Endothelial cell of umbilical vein (primary cell): Measurements from ENCODE around the gene POU6F2. TPM values are rescaled to one million over a fixed set of nuclear protein-coding genes. Genes with fewer than 3 reads are reported as not detected.

Source experiments
- BruUV-seq: library from RNA; stranded (reverse); fragments of 400-500 nt; replicated peaks from 2 replicates; lab custom pipeline; 2021; lab: Mats Ljungman, UMichigan
- CTCF ChIA-PET: fragments of 300-600, 350-600 bp; sonication (Branson Sonifier 250); formaldehyde crosslinking; loops from one replicate; lab custom pipeline; 2021; ENCODE audit warnings: antibody characterized with exemption, inconsistent platforms; lab: Charles Lee
- POLR2A ChIA-PET: fragments of 300-600, 350-600 bp; sonication (Branson Sonifier 250); formaldehyde crosslinking; loops from one replicate; lab custom pipeline; 2021; ENCODE audit warnings: antibody characterized with exemption, inconsistent platforms; lab: Charles Lee
- DNase-seq: peaks from one replicate; pipeline ENCODE4 v3.0.0-alpha.2; 2011; ENCODE audit warnings: low read depth, low spot score
- FAIRE-seq: peaks from 2 replicates; lab custom pipeline; 2011; peaks lifted over from hg19 to GRCh38; lab: Jason Lieb, UNC
- H2AFZ ChIP-seq: 2 replicates; pipeline ENCODE4 v1.6.0; 2012; ENCODE audit warnings: low read depth, low read length, control low read depth, inconsistent platforms
- H3K27ac ChIP-seq: 2 replicates; pipeline ENCODE4 v1.5.1; 2011; ENCODE audit warnings: low read depth, mild to moderate bottlenecking, control low read depth, low read length, moderate library complexity; ENCODE audit not compliant: insufficient read depth
- H3K27me3 ChIP-seq, 2 experiments: 2 replicates each; pipeline versions ENCODE4 v1.6.0 to v1.6.1; 2011; ENCODE audit warnings: low read length in 2 of 2, mixed read lengths in 1 of 2; ENCODE audit not compliant: control insufficient read depth in 2 of 2, insufficient read depth in 2 of 2
- H3K36me3 ChIP-seq, 2 experiments: 2 replicates in 1 of 2; 3 replicates in 1 of 2; pipeline ENCODE4 v1.5.1; 2011; ENCODE audit warnings: low read length in 2 of 2, mild to moderate bottlenecking in 1 of 2, moderate library complexity in 1 of 2; ENCODE audit not compliant: control insufficient read depth in 2 of 2, insufficient read depth in 2 of 2; ENCODE audit errors: extremely low read depth in 1 of 2
- H3K4me1 ChIP-seq: 3 replicates; pipeline ENCODE4 v1.5.1; 2011; ENCODE audit warnings: mild to moderate bottlenecking, low read length; ENCODE audit not compliant: control insufficient read depth, insufficient read depth; ENCODE audit errors: extremely low read depth
- H3K4me2 ChIP-seq: 2 replicates; pipeline ENCODE4 v1.6.1; 2011; ENCODE audit warnings: low read length, control low read depth, mixed read lengths; ENCODE audit not compliant: insufficient read depth
- H3K4me3 ChIP-seq, 3 experiments: fragments of 200-600 bp in 1 of 3; sonication (generic), shearing (Covaris generic) in 1 of 3; replicated peaks in 1 of 3; 2 replicates each; pipeline ENCODE4 v1.5.1; 2011 to 2016; ENCODE audit warnings: control low read depth in 3 of 3, low read length in 3 of 3, mild to moderate bottlenecking in 2 of 3, inconsistent platforms in 1 of 3, low read depth in 1 of 3, moderate library complexity in 1 of 3; ENCODE audit not compliant: insufficient read depth in 1 of 3
- H3K79me2 ChIP-seq: 2 replicates; pipeline ENCODE4 v1.6.0; 2012; ENCODE audit warnings: low read length, inconsistent platforms; ENCODE audit not compliant: control insufficient read depth, insufficient read depth
- H3K9ac ChIP-seq: replicated peaks from 2 replicates; pipeline ENCODE3; 2011; ENCODE audit warnings: low read length, control low read depth; ENCODE audit not compliant: insufficient read depth; ENCODE audit errors: extremely low read depth
- H3K9me1 ChIP-seq: replicated peaks from 3 replicates; pipeline ENCODE4 v1.6.0; 2011; ENCODE audit warnings: mild to moderate bottlenecking, low read length; ENCODE audit not compliant: control insufficient read depth, insufficient read depth; ENCODE audit errors: extremely low read depth
- H3K9me3 ChIP-seq: replicated peaks from 2 replicates; pipeline ENCODE4 v1.5.1; 2012; ENCODE audit warnings: low read length, inconsistent platforms; ENCODE audit not compliant: control insufficient read depth, insufficient read depth
- H4K20me1 ChIP-seq: replicated peaks from 2 replicates; pipeline ENCODE3; 2011; ENCODE audit warnings: mild to moderate bottlenecking, low read length; ENCODE audit not compliant: control insufficient read depth, insufficient read depth; ENCODE audit errors: extremely low read depth
- EZH2 ChIP-seq: IDR thresholded peaks from 2 replicates; pipeline ENCODE4 v1.6.1; 2012; ENCODE audit warnings: borderline replicate concordance, low read depth, mild to moderate bottlenecking, moderate library complexity, low read length, inconsistent platforms; ENCODE audit not compliant: severe bottlenecking
- FOS ChIP-seq: IDR thresholded peaks from 2 replicates; pipeline ENCODE4 v1.6.1; 2011; ENCODE audit warnings: mild to moderate bottlenecking, low read length, moderate library complexity, borderline replicate concordance; ENCODE audit not compliant: insufficient read depth
- GATA2 ChIP-seq: IDR thresholded peaks from 2 replicates; pipeline ENCODE4 v1.7.0; 2011; ENCODE audit warnings: low read depth, mild to moderate bottlenecking, moderate library complexity, mixed read lengths, low read length; ENCODE audit not compliant: insufficient read length, insufficient read depth
- JUN ChIP-seq: IDR thresholded peaks from 2 replicates; pipeline ENCODE4 v1.6.1; 2011; ENCODE audit warnings: borderline replicate concordance, low read depth; ENCODE audit not compliant: insufficient read length, insufficient read depth
- MYC ChIP-seq: IDR thresholded peaks from one replicate; pipeline ENCODE4 v1.6.1; 2011; ENCODE audit warnings: mild to moderate bottlenecking, low read depth, low read length
- POLR2A ChIP-seq: IDR thresholded peaks from 2 replicates; pipeline ENCODE4 v1.6.1; 2012; ENCODE audit warnings: low read depth, mild to moderate bottlenecking, control low read depth, low read length
- POLR2AphosphoS5 ChIP-seq: IDR thresholded peaks from 2 replicates; pipeline ENCODE4 v1.6.1; 2012; ENCODE audit warnings: low read depth, mild to moderate bottlenecking, control low read depth, low read length, moderate library complexity; ENCODE audit not compliant: insufficient read depth
- dilution Hi-C: fragments of 300-500 bp; cut with MboI; formaldehyde crosslinking; loops from one replicate; pipeline ENCODE4 v1.15.0; 2019; ENCODE audit warnings: low sequenced_read_pairs; ENCODE audit not compliant: extremely low pct_ligation_motif_present
- intact Hi-C: fragments of 100-400 bp; cut with micrococcal nuclease; formaldehyde crosslinking; loops from one replicate; pipeline ENCODE4 v1.10.0; 2022
- polyA plus RNA-seq, 4 experiments: library from polyadenylated mRNA; depleted of rRNA in 3 of 4; stranded (reverse) in 3 of 4; unstranded in 1 of 4; fragments of >200 nt; gene quantifications; 2 replicates each; pipeline versions ENCODE4 v1.2.1 to v1.2.3, GENCODE V29; 2011 to 2012; ENCODE audit warnings: missing spikeins in 1 of 4
- total RNA-seq: library from RNA; stranded (reverse); gene quantifications from 2 replicates; pipeline ENCODE4 v1.2.3, GENCODE V29; 2021
- TF ChIP-seq, protein P1 (sequence below), 2 donors: IDR thresholded peaks; 1 replicate in 1 of 2; 2 replicates in 1 of 2; pipeline ENCODE4 v1.5.1; 2011; ENCODE audit warnings: low read length in 2 of 2, mild to moderate bottlenecking in 2 of 2, moderate library complexity in 2 of 2, control low read depth in 1 of 2, inconsistent platforms in 1 of 2, low read depth in 1 of 2; ENCODE audit not compliant: insufficient read depth in 1 of 2; ENCODE audit errors: extremely low read depth in 1 of 2
- TF ChIP-seq, protein P2 (sequence below): IDR thresholded peaks from 2 replicates; pipeline ENCODE4 v1.6.1; 2011; ENCODE audit not compliant: insufficient read depth, insufficient read length

POU6F2 gene
- total and polyA plus RNA-seq, 2 donors (not counting 3 experiments of a cell fraction or from before 2014, with no cell fraction given): 0.29 TPM; not detected in 1

DNA sequence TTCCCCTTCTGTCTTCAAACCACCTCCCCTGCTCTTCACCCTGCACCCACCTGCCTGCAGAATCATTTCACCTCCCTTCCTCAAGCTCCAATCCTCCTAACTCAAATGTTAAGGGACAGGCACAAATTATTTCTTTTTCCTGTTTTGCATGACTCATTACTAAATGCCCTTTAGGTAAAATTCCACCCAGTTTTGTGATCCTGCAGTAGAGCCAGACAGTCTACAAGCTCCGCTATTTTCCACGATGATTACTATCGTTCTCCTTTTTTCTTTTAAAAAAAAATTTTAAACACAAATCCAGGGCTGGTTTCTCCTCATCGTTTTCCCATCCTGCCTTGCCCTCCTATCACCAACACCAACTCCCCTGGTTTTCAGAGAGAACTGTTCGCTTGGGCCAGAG is 401.7 kb downstream of the POU6F2 start:
- CTCF ChIA-PET: no interaction called here
- intact Hi-C loops: no loop called here
- no peaks in the 10 kb centered on the region for H3K36me3 ChIP-seq
- dilution Hi-C loops: no loop called here
- no peaks in the 10 kb centered on the region for H3K9me1 ChIP-seq
- no peaks in the 10 kb centered on the region for H3K27me3 ChIP-seq
- DNase-seq (no peak), FAIRE-seq (no peak)
- H3K27ac ChIP-seq: no peak overlapping the region
- H3K4me3 ChIP-seq: no peak overlapping the region
- no peaks in the 10 kb centered on the region for H3K4me1 ChIP-seq
- H2AFZ ChIP-seq: no peak overlapping the region
- no peak overlapping the region for H3K4me2 ChIP-seq
- H3K9ac ChIP-seq: no peak overlapping the region
- TF ChIP-seq EZH2 (no peak), POLR2A (no peak), POLR2AphosphoS5 (no peak), MYC (no peak), JUN (no peak), GATA2 (no peak), FOS (no peak)
- TF ChIP-seq, protein P1, sequence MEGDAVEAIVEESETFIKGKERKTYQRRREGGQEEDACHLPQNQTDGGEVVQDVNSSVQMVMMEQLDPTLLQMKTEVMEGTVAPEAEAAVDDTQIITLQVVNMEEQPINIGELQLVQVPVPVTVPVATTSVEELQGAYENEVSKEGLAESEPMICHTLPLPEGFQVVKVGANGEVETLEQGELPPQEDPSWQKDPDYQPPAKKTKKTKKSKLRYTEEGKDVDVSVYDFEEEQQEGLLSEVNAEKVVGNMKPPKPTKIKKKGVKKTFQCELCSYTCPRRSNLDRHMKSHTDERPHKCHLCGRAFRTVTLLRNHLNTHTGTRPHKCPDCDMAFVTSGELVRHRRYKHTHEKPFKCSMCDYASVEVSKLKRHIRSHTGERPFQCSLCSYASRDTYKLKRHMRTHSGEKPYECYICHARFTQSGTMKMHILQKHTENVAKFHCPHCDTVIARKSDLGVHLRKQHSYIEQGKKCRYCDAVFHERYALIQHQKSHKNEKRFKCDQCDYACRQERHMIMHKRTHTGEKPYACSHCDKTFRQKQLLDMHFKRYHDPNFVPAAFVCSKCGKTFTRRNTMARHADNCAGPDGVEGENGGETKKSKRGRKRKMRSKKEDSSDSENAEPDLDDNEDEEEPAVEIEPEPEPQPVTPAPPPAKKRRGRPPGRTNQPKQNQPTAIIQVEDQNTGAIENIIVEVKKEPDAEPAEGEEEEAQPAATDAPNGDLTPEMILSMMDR (IDR thresholded peaks at IDR 0.05; ENCODE audit: extremely low read depth in 1 of 2, insufficient read depth in 1 of 2, low read depth in 1 of 2, low read length in 2 of 2): no peak
- TF ChIP-seq, protein P2, sequence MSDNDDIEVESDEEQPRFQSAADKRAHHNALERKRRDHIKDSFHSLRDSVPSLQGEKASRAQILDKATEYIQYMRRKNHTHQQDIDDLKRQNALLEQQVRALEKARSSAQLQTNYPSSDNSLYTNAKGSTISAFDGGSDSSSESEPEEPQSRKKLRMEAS: no peak
- H4K20me1 ChIP-seq: no peaks in the 10 kb centered on the region
- POLR2A ChIA-PET: no interaction called here
- no TSS peak for BruUV-seq
- H3K79me2 ChIP-seq: no peaks in the 10 kb centered on the region
- H3K9me3 ChIP-seq: no peaks in the 10 kb centered on the region
